GM18873 (cell line): ENCODE results near the gene BORCS8.
"Not testable (repeated sequence)": the region's sequence is repeated elsewhere in the genome, so short reads cannot be mapped to it uniquely, and the experiment has no call there.

ENCODE experiments used
- ATAC-seq: cut with Tn5 transposase; IDR thresholded peaks from one replicate; pipeline ENCODE4 v1.9.1; 2021; ENCODE audit warnings: mild to moderate bottlenecking, moderate library complexity, moderate number of reproducible peaks; ENCODE audit not compliant: unreplicated experiment, low FRiP score

Gene BORCS8

DNA sequence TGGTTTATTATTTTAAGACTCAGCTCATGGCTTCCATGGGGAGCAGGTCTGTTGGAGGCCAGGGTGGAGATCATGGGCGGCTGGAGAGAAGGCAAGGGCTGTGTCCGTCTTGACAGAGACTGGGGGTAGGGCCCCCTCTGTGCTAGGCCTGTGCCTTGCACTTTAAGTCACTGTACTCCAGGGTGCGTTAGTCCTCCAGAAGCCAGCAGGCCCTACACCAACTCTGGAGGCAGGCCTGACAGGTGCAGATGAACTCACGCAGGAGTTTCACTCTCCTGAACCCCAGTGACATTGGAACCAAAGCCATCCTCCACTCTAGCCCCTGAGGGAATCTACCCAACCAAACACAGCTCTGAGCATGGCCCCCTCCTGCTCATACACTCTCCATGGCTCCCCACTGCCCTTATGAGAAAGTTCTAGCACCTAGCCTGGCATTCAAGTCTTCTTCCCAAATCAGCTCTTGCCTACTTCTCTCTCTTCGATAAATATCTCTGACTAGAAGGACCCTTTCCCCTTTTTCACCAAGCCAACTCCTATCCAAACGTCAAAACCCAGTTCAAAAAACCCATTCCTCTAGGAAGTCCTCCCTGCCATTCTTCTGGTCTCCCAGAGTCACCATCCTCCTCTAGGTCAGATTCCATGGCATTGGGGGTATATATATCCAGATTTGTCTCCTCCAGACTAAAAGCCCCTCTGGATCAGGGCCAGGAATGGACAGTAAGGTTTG, 37.0 kb downstream of the BORCS8 start:
- no peak for ATAC-seq

GRCh38 chr19:19152668-19153384, 39.1 kb downstream of the BORCS8 start:
- no peak for ATAC-seq

- ATAC-seq: no peak
Observed at GRCh38 chr19:19151418-19151817, 40.5 kb downstream of the BORCS8 start.

DNA sequence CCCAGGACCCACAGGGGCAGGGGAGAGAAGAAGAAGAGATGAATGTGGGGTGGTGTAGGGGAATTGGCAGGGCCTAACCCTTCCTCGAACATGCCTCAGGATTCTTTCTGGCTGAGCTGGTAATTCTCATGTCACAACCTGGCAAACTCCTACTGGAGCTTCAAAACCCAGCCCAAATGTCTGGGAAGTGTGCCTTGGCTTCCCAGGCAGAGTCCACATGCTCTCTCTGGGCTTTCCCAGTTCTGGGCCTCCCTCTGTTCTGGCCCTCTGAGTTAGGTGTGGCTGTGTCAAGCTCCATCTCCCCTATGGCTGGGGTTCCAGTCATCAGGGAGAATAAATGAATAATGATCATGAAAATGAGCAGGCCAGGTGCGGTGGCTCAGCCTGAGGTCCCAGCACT, 42.5 kb downstream of the BORCS8 start:
- ATAC-seq: no peak

DNA sequence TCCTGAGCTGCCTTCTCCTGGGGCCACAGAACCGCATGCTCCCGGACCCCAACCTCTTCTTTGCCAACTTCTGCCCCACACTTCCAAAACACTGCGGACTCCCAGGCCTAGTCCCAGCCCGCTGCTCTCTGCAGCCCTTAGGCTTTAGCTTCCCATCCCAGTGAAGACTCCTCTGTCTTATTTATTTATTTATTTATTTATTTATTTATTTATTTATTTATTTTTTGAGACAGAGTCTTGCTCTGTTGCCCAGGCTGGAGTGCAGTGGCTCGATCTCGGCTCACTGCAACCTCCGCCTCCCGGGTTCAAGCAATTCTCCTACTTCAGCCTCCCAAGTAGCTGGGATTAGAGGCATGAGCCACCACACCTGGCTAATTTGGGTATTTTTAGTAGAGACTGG, 43.4 kb downstream of the BORCS8 start:
- ATAC-seq: not testable (repeated sequence)

DNA sequence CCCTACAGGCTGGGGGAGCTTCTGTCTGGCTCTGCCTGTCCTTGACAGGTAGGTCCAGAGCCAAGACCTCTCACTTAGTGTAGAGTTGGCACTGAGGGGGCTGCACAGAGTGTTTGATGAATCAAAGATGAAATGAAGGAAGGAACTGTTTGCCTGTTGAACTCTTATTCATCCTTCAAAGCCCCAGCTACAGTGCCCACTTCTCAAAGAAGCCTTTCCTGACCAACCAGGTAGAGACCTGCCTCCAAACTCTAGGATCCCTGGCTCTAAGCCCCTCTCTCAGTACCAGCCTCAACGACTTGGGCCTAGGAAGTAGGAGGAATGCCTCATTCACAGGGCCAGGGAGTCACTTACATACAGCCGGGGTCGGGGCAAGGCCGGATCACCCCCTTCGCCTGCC, 44.6 kb downstream of the BORCS8 start:
- no peak for ATAC-seq

GRCh38 chr19:19146865-19147264, 45.1 kb downstream of the BORCS8 start:
- no peak for ATAC-seq

- ATAC-seq: no peak
Observed at GRCh38 chr19:19145684-19146608, 46.0 kb downstream of the BORCS8 start.

- ATAC-seq: no peak
Observed at GRCh38 chr19:19145281-19145680, 46.7 kb downstream of the BORCS8 start.

DNA sequence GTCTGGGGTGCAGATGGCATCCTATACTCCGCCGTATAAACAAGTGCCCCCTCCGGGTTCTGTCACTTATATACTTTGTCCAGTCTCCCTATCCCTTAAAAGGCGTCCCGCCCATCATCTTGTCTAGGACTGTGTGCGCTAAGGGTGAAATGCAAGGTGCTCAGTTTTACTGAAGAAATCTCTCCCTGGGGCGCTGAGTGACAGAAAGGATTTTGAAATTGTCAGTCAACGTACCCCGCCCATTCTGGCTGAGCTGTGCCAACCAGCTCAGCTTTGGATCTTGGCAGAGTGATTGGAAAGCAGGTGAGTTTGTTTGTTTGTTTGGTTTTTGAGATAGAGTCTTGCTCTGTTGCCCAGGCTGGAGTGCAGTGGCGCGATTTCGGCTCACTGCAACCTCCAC, 49.6 kb downstream of the BORCS8 start:
- no peak for ATAC-seq

DNA sequence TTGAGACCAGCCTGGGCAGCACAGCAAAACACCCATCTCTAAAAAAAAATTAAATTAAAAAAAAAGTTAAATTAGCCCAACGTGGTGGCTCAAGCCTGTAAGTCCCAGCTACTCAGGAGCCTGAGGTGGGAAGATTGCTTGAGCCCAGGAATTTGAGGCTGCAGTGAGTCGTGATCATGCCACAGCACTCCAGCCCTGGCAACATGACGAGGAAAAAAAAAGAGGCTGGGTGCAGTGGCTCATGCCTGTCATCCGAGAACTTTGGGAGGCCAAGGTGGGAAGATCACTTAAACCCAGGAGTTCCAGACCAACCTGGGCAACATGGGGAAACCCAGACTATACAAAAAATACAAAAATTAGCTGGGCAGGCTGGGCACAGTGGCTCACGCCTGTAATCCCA, 51.5 kb downstream of the BORCS8 start:
- no peak for ATAC-seq

DNA sequence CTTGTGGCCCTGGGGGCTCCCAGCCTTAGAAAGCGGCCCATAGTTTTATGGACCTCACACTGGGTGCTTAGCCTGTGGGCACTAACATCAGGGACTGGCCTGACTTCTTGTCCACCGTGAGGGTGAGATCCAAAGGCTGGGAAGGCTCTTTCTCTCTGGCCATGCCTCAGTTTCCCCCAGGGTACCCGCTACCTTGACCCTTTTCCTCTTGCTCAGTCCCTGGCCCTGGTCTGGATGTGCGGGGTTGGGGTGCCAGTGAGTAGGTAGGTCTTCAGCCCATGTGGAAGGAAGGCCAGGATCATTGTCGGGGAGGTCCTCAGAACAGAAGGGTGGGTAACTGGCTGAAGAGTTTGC, 52.1 kb downstream of the BORCS8 start:
- ATAC-seq: no peak

DNA sequence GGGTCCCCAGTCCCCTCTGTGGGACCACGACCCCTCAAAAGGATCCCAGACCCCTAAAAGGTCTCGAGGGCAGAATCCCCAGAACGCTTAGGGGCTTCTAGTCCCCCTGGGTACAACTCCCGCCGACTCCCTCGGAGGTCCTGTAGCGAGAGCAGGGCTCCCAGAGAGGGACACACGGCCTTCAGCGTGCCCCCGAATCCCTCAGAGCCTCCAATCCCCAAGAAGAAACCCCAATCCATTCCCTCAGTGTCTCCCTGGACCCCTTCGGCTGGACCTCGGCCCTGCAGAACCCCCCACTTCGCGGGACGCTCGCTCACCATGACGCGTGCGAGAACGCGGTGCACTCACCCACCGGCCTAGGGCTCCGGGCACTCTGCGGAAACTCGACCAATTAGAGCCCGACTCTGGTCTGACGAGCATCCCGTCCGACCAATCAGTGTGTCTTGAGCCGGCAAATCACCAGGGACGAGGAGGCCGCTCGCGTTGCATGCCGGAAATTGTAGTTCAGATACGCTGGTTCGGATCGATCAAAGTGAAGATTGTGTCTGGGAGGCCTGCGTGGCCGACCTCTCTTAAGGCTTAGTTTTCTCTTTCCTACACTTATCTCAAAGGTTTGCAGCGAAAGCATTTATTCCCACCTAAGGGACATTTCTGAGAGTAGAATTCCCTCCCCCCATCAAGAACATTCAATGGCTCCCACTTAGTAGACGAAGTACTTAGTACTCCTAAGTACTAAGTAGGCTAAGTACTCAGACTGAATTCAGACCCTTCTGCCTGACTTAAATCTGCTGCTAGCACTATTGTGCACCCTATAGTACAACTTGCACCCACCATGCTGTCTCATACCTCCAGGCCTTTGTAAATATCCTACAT, 53.6 kb downstream of the BORCS8 start, which contains the start of gene TMEM161A:
Gene TMEM161A, minus strand, starts transcription at position 370 of the 873 bp plus-strand sequence. Its CDS starts 50 bp downstream, at position 320.
- ATAC-seq: peak; percentile 95

- no peak for ATAC-seq
Observed at GRCh38 chr19:19137556-19138108, 54.3 kb downstream of the BORCS8 start.

GRCh38 chr19:19135713-19136112, 56.2 kb downstream of the BORCS8 start:
- not testable (repeated sequence) for ATAC-seq

DNA sequence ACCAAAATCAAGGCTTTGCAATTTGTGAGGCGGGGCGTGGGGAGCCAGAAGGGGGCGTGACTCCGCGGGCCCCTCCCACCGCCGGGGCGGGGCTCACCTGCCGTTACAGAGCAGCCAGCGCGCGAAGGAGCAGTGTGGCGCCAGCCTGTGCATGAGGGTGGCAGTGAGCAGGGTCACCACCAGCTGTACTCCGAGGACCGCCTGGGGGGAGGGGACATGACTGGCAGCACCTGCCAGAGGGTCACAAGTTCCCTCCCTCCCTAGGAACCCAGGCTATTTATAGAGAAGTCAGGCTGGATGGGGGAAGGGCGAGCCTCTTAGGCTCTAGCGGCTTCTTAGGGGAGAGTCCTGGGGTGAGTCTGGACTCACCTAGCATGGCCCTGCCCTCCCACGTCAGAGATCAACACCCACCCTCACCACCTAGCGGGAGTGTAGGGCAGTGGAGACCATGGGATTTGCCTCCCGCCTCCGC, 57.2 kb downstream of the BORCS8 start:
- ATAC-seq: no peak

DNA sequence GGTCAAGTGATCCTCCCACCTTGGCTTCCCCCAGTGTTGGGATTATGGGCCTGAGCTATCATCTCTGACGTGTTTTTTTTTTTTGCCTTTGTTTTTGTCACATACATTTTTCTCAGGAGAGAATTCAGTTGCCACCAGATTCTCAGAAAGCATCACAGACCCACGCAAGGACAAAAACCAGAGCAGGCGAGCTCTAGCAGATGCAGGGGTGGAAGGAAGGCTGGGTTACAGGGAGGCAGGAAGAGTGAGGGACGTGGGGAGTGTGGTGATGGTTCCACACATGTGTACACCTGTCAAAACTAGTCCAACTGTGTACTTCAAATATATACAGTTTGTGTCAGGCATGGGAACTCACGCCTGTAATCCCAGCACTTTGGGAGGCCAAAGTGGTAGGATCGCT, 58.0 kb downstream of the BORCS8 start:
- no peak for ATAC-seq

DNA sequence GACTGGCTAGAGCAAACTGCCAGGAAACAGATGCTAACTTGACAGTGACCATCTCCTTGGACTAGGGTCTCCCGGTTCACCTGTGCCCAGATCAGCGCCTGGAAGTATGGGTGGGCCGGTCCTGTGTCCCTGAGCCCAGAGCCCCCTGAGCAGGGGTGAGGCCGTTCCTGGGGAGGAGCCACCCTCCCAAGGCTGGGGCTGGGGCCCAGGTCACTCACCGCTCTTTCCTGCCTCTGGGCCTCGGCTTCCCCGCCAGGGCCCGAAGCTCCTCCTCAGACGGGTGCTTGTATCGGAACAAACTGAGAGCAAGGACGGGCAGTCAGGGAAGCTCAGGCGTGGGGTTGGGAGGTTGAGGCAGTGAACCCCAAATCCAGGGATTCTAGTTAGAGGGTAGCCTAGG, 59.0 kb downstream of the BORCS8 start:
- no peak for ATAC-seq

- ATAC-seq: no peak
Observed at GRCh38 chr19:19131989-19132388, 60.0 kb downstream of the BORCS8 start.
